ENCODE measurements around the gene TFDP2. TPM values are rescaled to one million over a fixed set of nuclear protein-coding genes. Genes with fewer than 3 reads are reported as not detected.

Gene TFDP2
- total RNA-seq, 2 donors from 2014 or later = 22.1 to 31.9 TPM

DNA sequence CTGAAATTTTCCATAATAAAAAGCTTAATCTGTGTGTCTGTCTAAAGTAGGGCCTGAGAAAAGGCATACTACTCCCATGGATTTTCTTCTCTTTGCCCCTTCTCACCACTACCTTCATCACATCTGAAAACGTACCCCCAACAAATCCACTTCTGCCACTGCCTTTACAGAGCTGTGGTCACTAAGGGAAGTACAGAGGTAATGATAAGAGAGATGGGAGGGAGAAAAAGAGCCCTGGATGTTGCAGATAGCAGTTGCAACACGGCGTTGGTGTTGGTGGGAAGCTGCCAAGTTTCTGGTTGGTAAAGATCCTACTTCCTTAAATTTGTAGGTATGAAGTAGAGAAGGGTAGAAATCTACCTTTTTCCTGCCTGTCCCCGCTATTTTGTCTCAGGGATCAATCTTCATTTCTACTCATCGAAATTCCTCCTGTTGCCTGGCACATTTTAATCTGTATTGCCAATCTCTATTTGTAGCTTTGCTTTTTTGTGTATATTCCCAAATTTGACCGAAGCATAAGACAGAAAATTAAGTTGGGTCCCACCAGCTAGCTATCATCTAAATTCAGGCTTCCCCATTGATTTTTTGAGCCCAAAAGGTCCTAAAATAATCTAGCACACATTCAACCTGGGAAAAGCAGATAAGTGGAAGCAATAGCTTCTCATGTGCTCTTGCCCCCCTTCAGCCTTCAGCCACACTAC is 102.9 kb downstream of the TFDP2 start:
- no peaks in the 10 kb centered on the region for H3K27me3 Mint-ChIP-seq
- ATAC-seq (no peak), DNase-seq (no peak)
- H3K4me3 Mint-ChIP-seq = no peak overlapping the region
- H3K36me3 Mint-ChIP-seq (ENCODE audit: low read depth) = no peaks in the 10 kb centered on the region
- H3K9me3 ChIP-seq (ENCODE audit: control insufficient read depth, low read length, poor library complexity, severe bottlenecking) = no peaks in the 10 kb centered on the region
- no peaks in the 10 kb centered on the region for H3K4me1 Mint-ChIP-seq
- H3K27ac Mint-ChIP-seq = no peak overlapping the region

DNA sequence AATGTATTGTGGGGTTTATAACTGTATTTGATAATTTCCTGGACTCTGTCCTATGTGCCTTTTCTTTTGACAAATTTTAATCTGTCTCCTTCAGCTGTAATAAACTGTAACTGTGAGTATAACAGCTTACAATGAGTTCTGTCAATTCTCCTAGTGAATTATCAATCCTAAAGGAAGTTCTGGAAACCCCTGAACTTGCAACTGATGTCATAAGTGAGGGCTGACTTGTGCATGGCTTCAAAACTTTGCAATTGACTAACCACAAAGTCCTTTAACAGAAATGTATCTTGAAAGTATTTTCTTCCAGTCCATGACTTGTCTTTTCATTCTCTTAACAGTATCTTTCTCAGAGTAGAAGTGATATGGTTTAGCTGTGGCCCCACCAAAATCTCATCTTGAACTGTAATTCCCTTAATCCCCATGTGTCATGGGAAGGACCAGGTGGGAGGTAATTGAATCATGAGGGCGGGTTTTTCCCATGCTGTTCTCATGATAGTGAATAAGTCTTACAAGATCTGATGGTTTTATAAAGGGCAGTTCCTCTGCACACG is 108.3 kb downstream of the TFDP2 start:
- no peak for DNase-seq
- Mint-ChIP-seq H3K4me3 (no peak overlapping the region), H3K4me1 (no peaks in the 10 kb centered on the region), H3K27ac (no peak overlapping the region), H3K36me3 (ENCODE audit: low read depth) (no peaks in the 10 kb centered on the region), H3K27me3 (no peaks in the 10 kb centered on the region)
- ATAC-seq = no peak
- no peaks in the 10 kb centered on the region for H3K9me3 ChIP-seq (ENCODE audit: control insufficient read depth, low read length, poor library complexity, severe bottlenecking)

GRCh38 chr3:142035308-142035922 is 113.9 kb downstream of the TFDP2 start:
- H3K4me1 Mint-ChIP-seq = peaks cover 3% of the 10 kb centered on the region
- ATAC-seq = no peak
- no peak for DNase-seq
- no peak overlapping the region for H3K27ac Mint-ChIP-seq
- no peaks in the 10 kb centered on the region for H3K27me3 Mint-ChIP-seq
- no peak overlapping the region for H3K4me3 Mint-ChIP-seq
- no peaks in the 10 kb centered on the region for H3K36me3 Mint-ChIP-seq (ENCODE audit: low read depth)
- no peaks in the 10 kb centered on the region for H3K9me3 ChIP-seq (ENCODE audit: control insufficient read depth, low read length, poor library complexity, severe bottlenecking)

GRCh38 chr3:142033292-142033691 is 116.1 kb downstream of the TFDP2 start:
- ATAC-seq (no peak), DNase-seq (no peak)
- no peak overlapping the region for H3K4me3 Mint-ChIP-seq
- H3K36me3 Mint-ChIP-seq (ENCODE audit: low read depth) = no peaks in the 10 kb centered on the region
- no peak overlapping the region for H3K27ac Mint-ChIP-seq
- H3K4me1 Mint-ChIP-seq = peaks cover 6% of the 10 kb centered on the region
- no peaks in the 10 kb centered on the region for H3K27me3 Mint-ChIP-seq
- no peaks in the 10 kb centered on the region for H3K9me3 ChIP-seq (ENCODE audit: control insufficient read depth, low read length, poor library complexity, severe bottlenecking)

GRCh38 chr3:142031575-142031974 is 117.8 kb downstream of the TFDP2 start:
- ATAC-seq = no peak
- H3K4me3 Mint-ChIP-seq = no peak overlapping the region
- H3K4me1 Mint-ChIP-seq = peaks cover 12% of the 10 kb centered on the region
- H3K36me3 Mint-ChIP-seq (ENCODE audit: low read depth) = no peaks in the 10 kb centered on the region
- no peaks in the 10 kb centered on the region for H3K27me3 Mint-ChIP-seq
- no peak for DNase-seq
- H3K9me3 ChIP-seq (ENCODE audit: control insufficient read depth, low read length, poor library complexity, severe bottlenecking) = no peaks in the 10 kb centered on the region
- H3K27ac Mint-ChIP-seq = no peak overlapping the region

- ATAC-seq (no peak), DNase-seq (no peak)
- Mint-ChIP-seq H3K27me3 (no peaks in the 10 kb centered on the region), H3K4me3 (no peak overlapping the region), H3K36me3 (ENCODE audit: low read depth) (no peaks in the 10 kb centered on the region), H3K27ac (no peak overlapping the region), H3K4me1 (peaks cover 13% of the 10 kb centered on the region)
- no peaks in the 10 kb centered on the region for H3K9me3 ChIP-seq (ENCODE audit: control insufficient read depth, low read length, poor library complexity, severe bottlenecking)
Measured at GRCh38 chr3:142029791-142030190, 119.6 kb downstream of the TFDP2 start.

GRCh38 chr3:142029052-142029642 is 120.2 kb downstream of the TFDP2 start:
- H3K27ac Mint-ChIP-seq = no peak overlapping the region
- no peaks in the 10 kb centered on the region for H3K9me3 ChIP-seq (ENCODE audit: control insufficient read depth, low read length, poor library complexity, severe bottlenecking)
- H3K4me3 Mint-ChIP-seq = no peak overlapping the region
- ATAC-seq (no peak), DNase-seq (no peak)
- no peaks in the 10 kb centered on the region for H3K27me3 Mint-ChIP-seq
- no peaks in the 10 kb centered on the region for H3K36me3 Mint-ChIP-seq (ENCODE audit: low read depth)
- peaks cover 13% of the 10 kb centered on the region for H3K4me1 Mint-ChIP-seq

GRCh38 chr3:142028243-142028777 is 121.0 kb downstream of the TFDP2 start:
- Mint-ChIP-seq H3K27ac (no peak overlapping the region), H3K27me3 (no peaks in the 10 kb centered on the region), H3K4me1 (peaks cover 13% of the 10 kb centered on the region), H3K4me3 (peak overlapping the region; percentile 84), H3K36me3 (ENCODE audit: low read depth) (no peaks in the 10 kb centered on the region)
- H3K9me3 ChIP-seq (ENCODE audit: control insufficient read depth, low read length, poor library complexity, severe bottlenecking) = no peaks in the 10 kb centered on the region
- peak; percentile 72 for ATAC-seq
- DNase-seq = no peak

GRCh38 chr3:142027735-142028134 is 121.6 kb downstream of the TFDP2 start:
- Mint-ChIP-seq H3K36me3 (ENCODE audit: low read depth) (no peaks in the 10 kb centered on the region), H3K27me3 (no peaks in the 10 kb centered on the region), H3K27ac (no peak overlapping the region), H3K4me3 (peak overlapping the region; percentile 68), H3K4me1 (peaks cover 13% of the 10 kb centered on the region)
- DNase-seq (no peak), ATAC-seq (peak; percentile 68)
- no peaks in the 10 kb centered on the region for H3K9me3 ChIP-seq (ENCODE audit: control insufficient read depth, low read length, poor library complexity, severe bottlenecking)

DNA sequence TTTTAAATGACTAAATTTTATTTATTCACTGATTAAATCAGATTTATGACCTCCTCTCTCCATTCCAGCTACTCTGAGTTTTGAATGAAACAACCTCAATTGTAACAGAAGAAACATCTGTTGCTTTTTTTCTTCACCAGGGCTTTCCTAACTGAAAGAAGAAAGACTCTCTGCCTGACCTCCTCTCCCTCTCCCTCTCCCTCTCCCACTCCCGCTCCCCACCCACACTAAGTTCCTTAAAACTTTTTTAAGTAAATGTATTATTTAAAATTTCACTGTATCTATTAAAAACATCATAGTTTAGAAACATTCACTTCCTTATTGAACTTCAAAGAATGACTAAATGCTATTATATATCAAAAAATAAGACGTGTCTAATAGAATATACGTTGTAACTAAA is 122.0 kb downstream of the TFDP2 start:
- no peaks in the 10 kb centered on the region for H3K27me3 Mint-ChIP-seq
- ATAC-seq (no peak), DNase-seq (no peak)
- H3K27ac Mint-ChIP-seq = no peak overlapping the region
- no peak overlapping the region for H3K4me3 Mint-ChIP-seq
- no peaks in the 10 kb centered on the region for H3K9me3 ChIP-seq (ENCODE audit: control insufficient read depth, low read length, poor library complexity, severe bottlenecking)
- H3K4me1 Mint-ChIP-seq = peaks cover 11% of the 10 kb centered on the region
- H3K36me3 Mint-ChIP-seq (ENCODE audit: low read depth) = no peaks in the 10 kb centered on the region

- Mint-ChIP-seq H3K4me1 (peaks cover 16% of the 10 kb centered on the region), H3K4me3 (no peak overlapping the region), H3K27ac (no peak overlapping the region), H3K36me3 (ENCODE audit: low read depth) (no peaks in the 10 kb centered on the region), H3K27me3 (no peaks in the 10 kb centered on the region)
- H3K9me3 ChIP-seq (ENCODE audit: control insufficient read depth, low read length, poor library complexity, severe bottlenecking) = no peaks in the 10 kb centered on the region
- DNase-seq (no peak), ATAC-seq (no peak)
Measured at GRCh38 chr3:142026333-142026732, 123.0 kb downstream of the TFDP2 start.

GRCh38 chr3:142022381-142022780 is 127.0 kb downstream of the TFDP2 start:
- Mint-ChIP-seq H3K4me3 (no peak overlapping the region), H3K4me1 (peaks cover 16% of the 10 kb centered on the region), H3K27ac (no peak overlapping the region), H3K36me3 (ENCODE audit: low read depth) (no peaks in the 10 kb centered on the region), H3K27me3 (no peaks in the 10 kb centered on the region)
- DNase-seq (no peak), ATAC-seq (no peak)
- no peaks in the 10 kb centered on the region for H3K9me3 ChIP-seq (ENCODE audit: control insufficient read depth, low read length, poor library complexity, severe bottlenecking)

GRCh38 chr3:142021127-142021526 is 128.2 kb downstream of the TFDP2 start:
- ATAC-seq (no peak), DNase-seq (no peak)
- Mint-ChIP-seq H3K36me3 (ENCODE audit: low read depth) (no peaks in the 10 kb centered on the region), H3K4me3 (no peak overlapping the region), H3K27ac (no peak overlapping the region), H3K27me3 (no peaks in the 10 kb centered on the region), H3K4me1 (peaks cover 13% of the 10 kb centered on the region)
- H3K9me3 ChIP-seq (ENCODE audit: control insufficient read depth, low read length, poor library complexity, severe bottlenecking) = no peaks in the 10 kb centered on the region
